GM21717 (cell line): ENCODE data around the gene UVSSA.
"Not testable (repeated sequence)": the region's sequence is repeated elsewhere in the genome, so short reads cannot be mapped to it uniquely, and the experiment has no call there.

Experiments used
- ATAC-seq: cut with Tn5 transposase; IDR thresholded peaks from one replicate; pipeline ENCODE4 v1.9.1; 2021; ENCODE audit warnings: mild to moderate bottlenecking, moderate library complexity; ENCODE audit not compliant: unreplicated experiment

Gene UVSSA

GRCh38 chr4:1316537-1317168 is 30.4 kb upstream of the UVSSA start:
- no peak for ATAC-seq

GRCh38 chr4:1317177-1318045 is 29.6 kb upstream of the UVSSA start:
- no peak for ATAC-seq

- no peak for ATAC-seq
Observed at GRCh38 chr4:1318046-1318375, 29.0 kb upstream of the UVSSA start.

- ATAC-seq = no peak
Observed at GRCh38 chr4:1318488-1319213, 28.4 kb upstream of the UVSSA start.

GRCh38 chr4:1321486-1321885 is 25.5 kb upstream of the UVSSA start:
- ATAC-seq = no peak

GRCh38 chr4:1321946-1322650 is 24.9 kb upstream of the UVSSA start:
- ATAC-seq = no peak

- ATAC-seq = no peak
Observed at GRCh38 chr4:1323280-1323634, 23.8 kb upstream of the UVSSA start.

GRCh38 chr4:1323635-1324442 is 23.2 kb upstream of the UVSSA start:
- ATAC-seq = no peak

GRCh38 chr4:1324443-1325175 is 22.4 kb upstream of the UVSSA start:
- ATAC-seq = not testable (repeated sequence)

GRCh38 chr4:1325176-1325480 is 21.9 kb upstream of the UVSSA start:
- ATAC-seq = no peak

- no peak for ATAC-seq
Observed at GRCh38 chr4:1325681-1326635, 21.1 kb upstream of the UVSSA start.

GRCh38 chr4:1326751-1327525 is 20.1 kb upstream of the UVSSA start:
- ATAC-seq = no peak

- ATAC-seq = no peak
Observed at GRCh38 chr4:1327526-1328266, 19.3 kb upstream of the UVSSA start.

- ATAC-seq = no peak
Observed at GRCh38 chr4:1328267-1329155, 18.5 kb upstream of the UVSSA start.

- no peak for ATAC-seq
Observed at GRCh38 chr4:1329408-1330371, 17.3 kb upstream of the UVSSA start.
